AML-193 (cell line): Measurements from ENCODE around the gene KCNN1.
"Not testable (repeated sequence)": the region's sequence is repeated elsewhere in the genome, so short reads cannot be mapped to it uniquely, and the experiment has no call there.

Experiments
- DNase-seq, 2 experiments: peaks; one replicate each; lab custom pipeline; 2025; lab: John Stamatoyannopoulos, UW

The KCNN1 gene

DNA sequence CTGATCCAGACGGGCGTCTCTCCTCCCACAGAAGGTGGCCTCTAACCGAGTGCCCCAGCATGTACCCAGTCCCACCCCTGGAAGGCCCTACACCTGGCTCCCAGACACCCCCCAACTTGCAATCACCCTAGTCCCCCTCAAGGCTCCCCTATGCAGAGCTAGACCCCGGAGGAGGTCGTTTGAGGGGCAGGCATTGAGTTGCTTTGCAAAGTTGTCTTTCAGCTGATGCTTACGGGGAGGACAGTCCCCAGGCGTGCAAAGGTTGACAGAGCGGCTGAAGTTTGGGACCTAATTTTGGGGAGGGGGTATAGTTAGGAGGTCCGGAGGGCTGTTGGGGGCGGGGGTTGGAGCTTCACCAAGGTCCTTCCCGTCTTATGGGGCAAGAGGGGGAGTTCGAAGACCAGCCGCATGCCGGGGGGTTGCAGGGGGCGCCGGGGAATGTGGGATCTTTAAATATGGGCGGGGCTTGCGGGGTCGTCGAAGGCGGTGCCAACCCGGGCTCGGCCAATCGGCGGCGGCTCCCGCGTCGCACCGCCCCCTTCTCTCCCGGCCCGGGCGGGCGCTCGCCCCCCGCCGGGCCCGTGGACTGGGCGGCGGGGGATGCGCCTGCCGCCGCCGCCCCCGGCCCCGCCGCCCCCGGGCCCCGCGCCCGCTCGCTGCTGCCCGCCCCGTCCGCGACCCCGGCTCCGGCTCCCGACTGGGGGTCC, at the start of gene KCNN1:
Gene KCNN1 (plus strand): TSS at position 558 of the 707 bp plus-strand sequence. CDS start 6,782 bp downstream, outside the sequence.
- DNase-seq: no peak

DNA sequence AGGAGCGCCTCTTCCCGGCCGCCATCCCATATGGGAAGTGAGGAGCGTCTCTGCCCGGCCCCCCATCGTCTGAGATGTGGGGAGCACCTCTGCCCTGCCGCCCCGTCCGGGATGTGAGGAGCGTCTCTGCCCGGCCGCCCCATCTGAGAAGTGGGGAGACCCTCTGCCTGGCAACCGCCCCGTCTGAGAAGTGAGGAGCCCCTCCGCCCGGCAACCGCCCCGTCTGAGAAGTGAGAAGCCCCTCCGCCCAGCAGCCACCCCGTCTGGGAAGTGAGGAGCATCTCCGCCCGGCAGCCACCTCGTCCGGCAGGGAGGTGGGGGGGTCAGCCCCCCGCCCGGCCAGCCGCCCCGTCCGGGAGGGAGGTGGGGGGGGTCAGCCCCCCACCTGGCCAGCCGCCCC, 48.8 kb upstream of the KCNN1 start:
- DNase-seq: not testable (repeated sequence)

DNA sequence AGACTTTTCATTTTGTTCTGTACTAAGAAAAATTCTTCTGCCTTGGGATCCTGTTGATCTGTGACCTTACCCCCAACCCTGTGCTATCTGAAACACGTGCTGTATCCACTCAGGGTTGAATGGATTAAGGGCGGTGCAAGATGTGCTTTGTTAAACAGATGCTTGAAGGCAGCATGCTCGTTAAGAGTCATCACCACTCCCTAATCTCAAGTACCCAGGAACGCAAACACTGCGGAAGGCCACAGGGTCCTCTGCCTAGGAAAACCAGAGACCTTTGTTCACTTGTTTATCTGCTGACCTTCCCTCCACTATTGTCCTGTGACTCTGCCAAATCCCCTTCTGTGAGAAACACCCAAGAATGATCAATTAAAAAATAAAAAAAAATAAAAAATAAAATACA, 47.8 kb upstream of the KCNN1 start:
- DNase-seq: not testable (repeated sequence)

DNA sequence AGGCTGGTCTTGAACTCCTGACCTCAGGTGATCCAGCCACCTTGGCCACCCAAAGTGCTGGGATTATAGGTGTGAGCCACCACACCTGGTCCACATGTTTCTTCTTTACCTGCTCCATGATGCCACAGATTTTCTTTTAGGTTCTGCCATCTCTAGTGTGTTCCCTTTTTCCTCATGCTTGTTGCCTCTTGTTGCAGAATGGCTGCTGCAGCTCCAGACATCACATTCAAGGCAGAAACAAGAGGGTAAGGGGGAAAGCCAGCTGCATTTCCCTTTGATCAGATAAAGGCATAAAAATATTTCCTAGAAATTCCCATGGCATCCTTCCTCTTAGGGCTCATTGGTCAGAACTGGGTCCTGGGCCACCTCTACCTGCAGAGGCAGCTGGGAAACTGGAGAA, 46.4 kb upstream of the KCNN1 start:
- no peak for DNase-seq

DNA sequence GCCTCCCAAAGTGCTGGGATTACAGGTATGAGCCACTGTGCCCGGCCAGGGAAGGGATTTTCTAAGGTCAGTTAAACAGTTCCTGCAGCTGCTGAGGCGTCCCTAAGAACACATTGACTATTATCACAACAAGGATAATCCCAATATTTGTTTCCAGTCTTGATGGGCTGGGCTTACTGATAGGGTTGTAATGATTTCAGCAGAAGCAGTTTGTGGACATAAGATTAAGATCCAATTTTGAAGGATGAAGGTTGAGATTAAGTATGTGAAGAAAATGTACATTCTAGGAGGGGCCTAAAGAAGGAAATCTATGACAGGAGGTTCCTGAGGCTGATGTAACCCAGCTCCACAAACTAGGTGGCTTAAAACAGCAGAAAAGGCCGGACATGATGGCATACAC, 44.8 kb upstream of the KCNN1 start:
- no peak for DNase-seq

DNA sequence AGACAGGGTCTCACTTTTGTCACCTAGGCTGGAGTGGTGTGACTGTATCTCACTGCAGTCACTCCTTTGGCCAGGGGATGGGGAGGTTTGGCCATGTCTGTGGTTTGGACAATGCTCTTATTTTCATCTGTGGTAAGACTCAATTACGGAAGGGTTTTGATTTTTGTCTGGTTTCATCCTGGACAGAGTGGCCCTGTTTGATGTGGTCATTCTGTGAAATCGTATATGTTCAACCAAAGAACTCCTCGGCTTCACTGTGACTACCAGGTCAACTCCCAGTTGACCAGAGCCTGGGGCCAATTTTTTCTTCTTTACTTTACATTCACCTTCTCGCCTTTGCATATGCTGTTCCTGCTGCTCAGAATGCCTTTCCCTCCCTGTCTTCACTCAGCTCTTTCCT, 40.9 kb upstream of the KCNN1 start:
- no peak for DNase-seq

GRCh38 chr19:17929056-17929455, 37.9 kb upstream of the KCNN1 start:
- DNase-seq: no peak

DNA sequence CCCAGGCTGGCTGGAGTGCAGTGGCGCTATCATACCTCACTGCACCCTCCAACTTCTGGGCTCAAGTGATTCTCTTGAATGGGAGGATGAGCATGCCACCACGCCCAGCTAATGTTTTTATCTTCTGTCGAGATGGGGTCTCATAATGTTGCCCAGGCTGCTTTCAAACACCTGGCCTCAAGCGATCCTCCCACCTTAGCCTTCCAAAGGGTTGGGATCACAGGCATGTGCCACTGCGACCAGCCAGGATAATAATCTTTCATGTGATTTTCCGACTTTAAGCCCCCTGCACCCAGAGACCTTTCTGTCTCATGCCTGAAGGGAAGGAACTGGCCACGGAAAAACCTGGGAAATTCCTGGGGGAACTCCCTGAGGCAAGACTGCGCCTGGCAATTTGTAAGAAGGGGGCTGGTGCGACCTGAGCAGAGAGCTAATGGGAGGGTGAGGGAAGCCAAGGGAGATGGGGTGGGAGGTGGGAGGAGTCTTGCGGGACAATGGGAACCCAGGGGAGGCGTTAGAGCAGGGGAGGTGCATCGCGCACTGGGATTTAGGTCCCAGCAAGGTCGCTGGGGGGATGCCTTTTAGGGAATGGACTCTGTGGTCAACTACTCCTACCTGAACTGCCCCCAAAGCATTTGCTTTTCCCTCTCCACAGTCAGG, 35.2 kb upstream of the KCNN1 start:
- DNase-seq: no peak

DNA sequence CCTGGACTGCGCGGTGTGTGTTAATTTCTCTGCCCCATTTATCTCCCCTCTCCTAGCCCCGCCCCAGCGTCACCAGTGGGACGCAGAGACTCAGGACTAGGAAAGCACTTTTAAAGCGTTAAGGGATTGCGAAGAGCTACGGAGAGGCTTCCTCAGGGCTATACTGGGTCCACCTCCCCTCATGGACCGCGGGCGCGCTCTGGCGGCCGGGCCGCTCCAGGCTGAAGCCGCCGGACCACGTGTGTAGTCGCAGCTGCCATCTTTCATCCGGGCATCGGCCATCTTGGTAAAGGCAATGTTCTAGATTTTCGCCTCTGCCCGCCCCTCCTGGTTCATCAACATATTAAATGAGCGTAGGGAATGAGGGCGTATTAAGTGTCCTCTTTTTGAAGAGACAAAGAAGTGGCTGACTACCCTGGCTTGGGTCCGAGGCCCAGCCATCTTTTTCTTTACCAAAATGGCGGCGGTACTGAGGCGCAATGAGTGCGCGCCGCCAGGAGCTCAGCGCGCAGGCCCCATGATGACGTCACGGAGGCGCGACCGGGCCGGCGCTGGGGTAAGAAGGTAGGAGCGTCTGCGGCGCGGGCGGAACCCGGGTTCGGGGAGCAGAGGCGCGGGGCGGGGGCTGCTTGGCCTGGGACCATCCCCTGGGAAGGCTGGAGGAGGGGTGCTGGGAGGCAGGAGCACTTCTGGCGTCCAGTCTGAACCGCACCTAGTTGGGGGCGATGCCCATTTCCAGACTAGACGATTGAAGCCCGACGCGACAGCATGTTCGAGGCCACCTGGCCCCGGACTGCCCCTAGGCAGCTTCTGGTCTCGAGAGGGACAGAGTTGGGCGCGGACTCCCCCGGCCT, 34.2 kb upstream of the KCNN1 start, which contains the start of gene CCDC124:
Gene CCDC124 (plus strand): TSS at position 531 of the 854 bp plus-strand sequence. CDS start 3,406 bp downstream, outside the sequence.
- DNase-seq: peak; percentile 85 to 89

GRCh38 chr19:17933414-17934129, 33.3 kb upstream of the KCNN1 start:
- DNase-seq: no peak

- no peak for DNase-seq
These were observed 30.5 kb upstream of the KCNN1 start for GRCh38 chr19:17936379-17936778.

- no peak for DNase-seq
These were observed 29.5 kb upstream of the KCNN1 start for GRCh38 chr19:17937371-17937900.

DNA sequence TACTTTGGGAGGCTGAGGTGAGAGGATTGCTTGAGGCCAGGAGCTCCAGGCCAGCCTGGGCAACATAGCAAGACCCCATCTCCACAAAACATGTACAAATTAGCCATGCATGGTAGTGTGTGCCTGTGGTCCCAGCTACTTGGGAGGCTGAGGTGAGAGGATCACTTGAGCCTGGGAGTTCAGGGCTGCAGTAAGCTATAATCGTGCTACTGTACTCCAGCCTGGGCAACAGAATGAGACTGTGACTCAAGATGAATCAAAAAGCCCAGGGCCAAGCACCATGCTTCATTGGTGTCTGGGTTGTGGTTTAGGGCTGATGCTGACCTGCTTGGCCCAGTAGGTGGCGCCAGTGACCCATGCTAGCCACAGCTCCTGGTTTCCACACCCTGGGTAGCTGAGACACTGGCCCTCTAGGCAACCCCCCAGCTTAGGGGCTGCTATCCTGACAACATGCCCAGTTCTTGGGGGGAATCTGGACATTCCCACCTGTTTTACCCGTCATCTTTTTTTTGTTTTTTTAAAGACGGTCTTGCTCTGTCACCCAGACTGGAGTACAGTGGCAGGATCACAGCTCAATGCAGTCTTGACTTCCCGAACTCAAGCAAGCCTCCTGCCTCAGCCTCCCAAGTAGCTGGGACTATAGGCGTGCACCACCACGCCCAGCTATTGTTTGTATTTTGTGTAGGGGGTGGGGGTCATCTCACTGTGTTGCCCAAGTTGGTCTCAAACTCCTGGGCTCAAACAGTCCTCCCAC, 28.6 kb upstream of the KCNN1 start:
- DNase-seq: peak; percentile 65 to 71

DNA sequence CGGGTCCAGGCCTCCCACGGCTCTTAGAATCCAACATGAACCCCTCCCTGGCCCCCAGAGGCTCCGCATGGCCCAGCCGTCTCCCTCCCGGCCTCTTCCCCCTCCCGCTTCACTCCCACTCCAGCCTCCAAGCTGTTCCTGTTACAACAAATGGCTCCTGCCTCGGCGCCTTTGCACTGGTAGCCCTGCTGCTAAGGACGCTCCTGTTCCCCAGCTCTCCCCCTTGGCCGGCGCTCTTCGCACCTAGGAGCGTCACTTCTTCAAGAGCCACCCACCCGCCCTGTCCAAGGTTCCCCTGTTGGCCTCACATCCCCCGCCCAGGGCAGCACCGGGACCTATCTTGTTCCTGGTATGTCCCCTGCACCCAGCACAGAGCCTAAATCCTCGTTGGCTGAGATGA, 24.7 kb upstream of the KCNN1 start:
- DNase-seq: no peak

- DNase-seq: no peak
These were observed 24.2 kb upstream of the KCNN1 start for GRCh38 chr19:17942582-17943273.

DNA sequence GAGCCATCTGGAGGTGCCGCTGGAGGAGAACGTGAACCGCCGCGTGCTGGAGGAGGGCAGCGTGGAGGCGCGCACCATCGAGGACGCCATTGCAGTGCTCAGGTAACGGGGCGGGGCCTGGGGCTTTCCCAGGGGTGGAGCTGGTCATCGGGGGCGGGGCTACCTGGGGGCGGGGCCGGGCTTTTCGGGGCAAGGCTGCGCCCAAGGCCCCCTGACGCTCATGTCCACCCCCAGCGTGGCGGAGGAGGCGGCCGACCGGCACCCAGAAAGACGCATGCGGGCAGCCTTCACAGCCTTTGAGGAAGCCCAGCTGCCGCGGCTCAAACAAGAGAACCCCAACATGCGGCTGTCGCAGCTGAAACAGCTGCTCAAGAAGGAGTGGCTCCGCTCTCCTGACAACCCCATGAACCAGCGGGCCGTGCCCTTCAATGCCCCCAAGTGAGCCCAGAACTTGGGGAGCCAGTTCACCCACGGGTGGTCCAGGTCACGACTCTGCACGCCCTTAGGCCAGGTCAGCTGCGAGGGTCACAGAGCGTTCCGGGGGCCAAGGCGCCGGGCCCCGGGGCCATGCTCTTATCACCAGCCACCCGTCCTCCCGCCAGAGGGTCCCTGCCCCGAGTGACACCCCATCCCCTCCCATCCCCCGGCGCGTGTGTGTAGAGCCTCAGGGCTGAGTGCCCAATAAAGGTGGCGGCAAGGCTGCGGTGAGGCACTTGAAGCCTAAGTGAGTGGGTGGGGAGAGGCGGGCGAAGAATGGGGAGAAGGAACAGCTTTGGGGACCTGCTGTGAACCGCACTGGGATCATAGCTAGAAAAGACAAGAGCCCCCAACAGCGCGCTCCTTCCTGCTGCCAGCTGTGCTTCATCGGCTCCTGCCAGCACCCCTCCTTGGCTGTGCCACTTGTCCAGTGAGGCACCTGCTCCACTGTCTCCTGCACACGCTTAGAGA, 23.4 kb upstream of the KCNN1 start:
- no peak for DNase-seq

GRCh38 chr19:17944301-17944700, 22.6 kb upstream of the KCNN1 start:
- DNase-seq: no peak

DNA sequence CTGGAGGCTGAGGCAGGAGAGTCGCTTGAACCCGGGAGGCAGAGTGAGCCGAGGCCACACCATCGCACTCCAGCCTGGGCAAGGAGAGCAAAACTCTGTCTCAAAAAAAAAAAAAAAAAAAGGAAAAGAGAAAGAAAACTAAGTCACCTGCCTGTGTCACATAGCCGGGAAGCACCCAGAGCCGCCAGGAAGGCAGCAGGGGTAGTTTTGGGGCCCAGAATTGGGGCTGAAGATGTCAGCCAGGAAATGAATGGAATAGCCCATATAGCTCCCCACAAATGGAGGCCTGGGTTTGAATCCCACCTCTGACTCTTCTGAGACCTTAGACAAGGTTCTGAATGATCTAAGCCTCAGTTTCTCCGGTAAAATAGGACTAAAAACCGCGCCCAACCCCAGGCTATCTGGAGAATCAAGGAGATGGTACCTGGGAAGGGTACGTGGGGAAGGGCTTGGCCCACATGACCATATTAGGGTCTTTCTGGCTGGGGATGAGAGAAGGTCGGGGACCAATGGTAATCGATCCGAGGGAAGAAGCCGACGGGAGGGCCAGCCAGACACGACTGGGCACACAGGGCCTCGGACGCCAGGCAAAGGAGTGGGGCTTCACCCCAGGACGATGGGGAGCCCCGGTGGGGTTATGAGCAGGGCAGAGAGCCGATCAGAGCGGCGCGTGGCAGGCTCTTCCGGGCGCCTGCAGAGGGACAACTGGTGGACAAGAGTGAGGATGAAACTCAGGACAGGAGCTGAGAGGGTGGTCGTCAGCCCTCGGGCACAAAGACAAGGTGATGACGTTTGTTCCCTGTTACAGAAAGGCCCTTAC, 19.7 kb upstream of the KCNN1 start:
- no peak for DNase-seq
